Activated naive CD4-positive, alpha-beta T cell treated with anti-CD3 and anti-CD28 coated beads, Interleukin-2, amount 50 U/mL, for 72 hours (primary cell): ENCODE results near the gene TLE1. TPM values are rescaled to one million over a fixed set of nuclear protein-coding genes. Genes with fewer than 3 reads are reported as not detected.

Source experiments
- ATAC-seq, 2 donors: fragments of 150-1000 bp; cut with Tn5 transposase; 2 replicates each; pipeline ENCODE4 v1.10.0; 2021; ENCODE audit warnings: mild to moderate bottlenecking in 2 of 2, moderate library complexity in 2 of 2
- DNase-seq, 2 donors: peaks; one replicate each; pipeline ENCODE4 v3.0.0; 2021 to 2022; ENCODE audit warnings: low spot score in 2 of 2
- H3K27ac Mint-ChIP-seq, 2 donors: one replicate each; pipeline ENCODE4 v1.8.0; 2022; ENCODE audit warnings: mild to moderate bottlenecking in 2 of 2, mixed read lengths in 2 of 2
- H3K36me3 Mint-ChIP-seq, 2 donors: one replicate each; pipeline ENCODE4 v1.8.0; 2022; ENCODE audit warnings: mixed read lengths in 2 of 2
- H3K9me3 Mint-ChIP-seq, 2 donors: one replicate each; pipeline ENCODE4 v1.8.0; 2022; ENCODE audit warnings: mixed read lengths in 2 of 2
- total RNA-seq, 2 donors: library from RNA; stranded (reverse); gene quantifications; one replicate each; pipeline ENCODE4 v1.2.3, GENCODE V29; 2022

TLE1 gene
- total RNA-seq, 2 donors from 2014 or later = 0.20 to 0.33 TPM

- no peak overlapping the region for H3K27ac Mint-ChIP-seq
Measured at GRCh38 chr9:81539317-81539716, 150.0 kb downstream of the TLE1 start.

GRCh38 chr9:81538890-81539289 is 150.5 kb downstream of the TLE1 start:
- Mint-ChIP-seq H3K27ac (no peak overlapping the region), H3K36me3 (no peaks in the 10 kb centered on the region), H3K9me3 (peaks cover 0 to 4% of the 10 kb centered on the region in 2 donors)
- DNase-seq = no peak
- no peak for ATAC-seq

More at GRCh38 chr9:81539317-81539716, 150.0 kb downstream of the TLE1 start:
- ATAC-seq (no peak), DNase-seq (no peak)
- Mint-ChIP-seq H3K36me3 (no peaks in the 10 kb centered on the region), H3K9me3 (peaks cover 0 to 4% of the 10 kb centered on the region in 2 donors)

GRCh38 chr9:81537964-81538363 is 151.4 kb downstream of the TLE1 start:
- H3K36me3 Mint-ChIP-seq = no peaks in the 10 kb centered on the region
- DNase-seq (no peak), ATAC-seq (no peak)
- H3K9me3 Mint-ChIP-seq = peaks cover 0 to 4% of the 10 kb centered on the region in 2 donors
- no peak overlapping the region for H3K27ac Mint-ChIP-seq

GRCh38 chr9:81536242-81537025 is 152.9 kb downstream of the TLE1 start:
- ATAC-seq (no peak), DNase-seq (no peak)
- H3K36me3 Mint-ChIP-seq = no peaks in the 10 kb centered on the region
- peaks cover 0 to 4% of the 10 kb centered on the region in 2 donors for H3K9me3 Mint-ChIP-seq
- no peak overlapping the region for H3K27ac Mint-ChIP-seq

- Mint-ChIP-seq H3K9me3 (peaks cover 0 to 4% of the 10 kb centered on the region in 2 donors), H3K36me3 (no peaks in the 10 kb centered on the region), H3K27ac (no peak overlapping the region)
Measured at GRCh38 chr9:81535542-81536241, 153.7 kb downstream of the TLE1 start.

GRCh38 chr9:81534138-81534875 is 155.0 kb downstream of the TLE1 start:
- no peak for DNase-seq
- no peak for ATAC-seq
- H3K36me3 Mint-ChIP-seq = no peaks in the 10 kb centered on the region
- H3K27ac Mint-ChIP-seq = no peak overlapping the region
- H3K9me3 Mint-ChIP-seq = no peaks in the 10 kb centered on the region

More at GRCh38 chr9:81535542-81536241, 153.7 kb downstream of the TLE1 start:
- DNase-seq (no peak), ATAC-seq (no peak)

Other genes starting within 250 kb of the TLE1 start
- gene SPATA31D4, start 238.9 kb upstream of the TLE1 start, total RNA-seq = not detected